IMR-90 (cell line): Measurements from ENCODE around the gene ARHGAP15. TPM values are rescaled to one million over a fixed set of nuclear protein-coding genes. Genes with fewer than 3 reads are reported as not detected.

Source experiments
- ATAC-seq: fragments of 200-7000 bp; cut with Tn5 transposase; 2 replicates; pipeline ENCODE4 v1.9.1; 2020; ENCODE audit warnings: low read depth, mild to moderate bottlenecking, moderate library complexity
- BruUV-seq: library from RNA; stranded (reverse); fragments of 400-500 nt; replicated peaks from 2 replicates; lab custom pipeline; 2021; lab: Mats Ljungman, UMichigan
- CTCF ChIA-PET: fragments of 300-600 bp; formaldehyde crosslinking; extraction: SDS; loops from one replicate; lab custom pipeline; 2021; ENCODE audit warnings: antibody characterized with exemption; lab: Yijun Ruan, JAX
- POLR2A ChIA-PET: fragments of 300-600 bp; sonication (Branson Sonifier 250); formaldehyde crosslinking; loops from one replicate; lab custom pipeline; 2022; ENCODE audit warnings: antibody characterized with exemption; ENCODE audit not compliant: unreplicated experiment; lab: Charles Lee
- DNase-seq: peaks from one replicate; pipeline ENCODE4 v3.0.0; 2013
- H2AFZ ChIP-seq: replicated peaks from 2 replicates; pipeline ENCODE3; 2013; ENCODE audit warnings: low read length, mild to moderate bottlenecking; ENCODE audit not compliant: poor library complexity
- H2AK5ac ChIP-seq: 2 replicates; pipeline ENCODE4 v1.6.1; 2013; ENCODE audit warnings: low read depth, low read length, inconsistent platforms
- H2AK9ac ChIP-seq: replicated peaks from 2 replicates; pipeline ENCODE3; 2013; ENCODE audit warnings: mild to moderate bottlenecking, low read depth, low read length, moderate library complexity; ENCODE audit not compliant: poor library complexity
- H2BK120ac ChIP-seq: 2 replicates; pipeline ENCODE4 v1.6.1; 2013; ENCODE audit warnings: low read depth, low read length, inconsistent platforms
- H2BK15ac ChIP-seq: 3 replicates; pipeline ENCODE4 v1.6.1; 2013; ENCODE audit warnings: low read depth, low read length, inconsistent platforms
- H2BK20ac ChIP-seq: 2 replicates; pipeline ENCODE4 v1.6.1; 2013; ENCODE audit warnings: low read depth, mild to moderate bottlenecking, inconsistent platforms, low read length, moderate library complexity
- H2BK5ac ChIP-seq: 2 replicates; pipeline ENCODE4 v1.6.1; 2013; ENCODE audit warnings: mild to moderate bottlenecking, low read depth, low read length, inconsistent platforms; ENCODE audit not compliant: poor library complexity, severe bottlenecking
- H3K14ac ChIP-seq: replicated peaks from 2 replicates; pipeline ENCODE4 v1.6.1; 2013; ENCODE audit warnings: low read depth, low read length, inconsistent platforms
- H3K18ac ChIP-seq: 2 replicates; pipeline ENCODE4 v1.6.1; 2013; ENCODE audit warnings: low read depth, low read length, control low read depth
- H3K23ac ChIP-seq: 2 replicates; pipeline ENCODE4 v1.6.1; 2013; ENCODE audit warnings: low read depth, low read length, inconsistent platforms
- H3K27ac ChIP-seq: 2 replicates; pipeline ENCODE4 v1.5.1; 2013; ENCODE audit warnings: mild to moderate bottlenecking, control low read depth, low read length; ENCODE audit not compliant: insufficient read depth
- H3K27me3 ChIP-seq: 2 replicates; pipeline ENCODE4 v1.6.1; 2013; ENCODE audit warnings: low read length; ENCODE audit not compliant: control insufficient read depth, insufficient read depth
- H3K36me3 ChIP-seq: 2 replicates; pipeline ENCODE4 v1.6.1; 2013; ENCODE audit warnings: low read length, mixed read lengths; ENCODE audit not compliant: control insufficient read depth, insufficient read depth
- H3K4ac ChIP-seq: 2 replicates; pipeline ENCODE4 v1.6.1; 2013; ENCODE audit warnings: low read depth, low read length, inconsistent platforms
- H3K4me1 ChIP-seq: 2 replicates; pipeline ENCODE4 v1.6.1; 2013; ENCODE audit warnings: low read length, mixed read lengths; ENCODE audit not compliant: control insufficient read depth, insufficient read depth
- H3K4me2 ChIP-seq: 2 replicates; pipeline ENCODE4 v1.6.1; 2013; ENCODE audit warnings: low read depth, mild to moderate bottlenecking, control low read depth, low read length, moderate library complexity
- H3K4me3 ChIP-seq: 2 replicates; pipeline ENCODE4 v1.5.1; 2013; ENCODE audit warnings: low read depth, mild to moderate bottlenecking, control low read depth, low read length, moderate library complexity; ENCODE audit not compliant: insufficient read depth
- H3K56ac ChIP-seq: 2 replicates; pipeline ENCODE4 v1.6.1; 2013; ENCODE audit warnings: low read length, inconsistent platforms; ENCODE audit not compliant: insufficient read depth; ENCODE audit errors: extremely low read depth
- H3K79me1 ChIP-seq, 2 experiments: 2 replicates each; pipeline ENCODE4 v1.6.1; 2013; ENCODE audit warnings: low read length in 2 of 2, inconsistent platforms in 1 of 2, low read depth in 1 of 2
- H3K9ac ChIP-seq: 2 replicates; pipeline ENCODE4 v1.6.1; 2013; ENCODE audit warnings: low read depth, low read length, control low read depth
- H3K9me1 ChIP-seq: 2 replicates; pipeline ENCODE4 v1.6.1; 2013; ENCODE audit warnings: low read length, inconsistent platforms; ENCODE audit not compliant: insufficient read depth
- H3K9me3 ChIP-seq: 2 replicates; pipeline ENCODE4 v1.6.1; 2013; ENCODE audit warnings: low read length; ENCODE audit not compliant: control insufficient read depth, insufficient read depth
- H4K20me1 ChIP-seq: 2 replicates; pipeline ENCODE4 v1.6.1; 2013; ENCODE audit warnings: low read length, inconsistent platforms; ENCODE audit not compliant: insufficient read depth
- H4K5ac ChIP-seq: 2 replicates; pipeline ENCODE4 v1.6.1; 2013; ENCODE audit warnings: mild to moderate bottlenecking, low read depth, low read length, control low read depth
- H4K8ac ChIP-seq, 2 experiments: 2 replicates each; pipeline ENCODE4 v1.6.1; 2013; ENCODE audit warnings: low read depth in 2 of 2, low read length in 2 of 2, control low read depth in 1 of 2, inconsistent platforms in 1 of 2
- H4K91ac ChIP-seq: 2 replicates; pipeline ENCODE4 v1.6.1; 2013; ENCODE audit warnings: low read depth, low read length, inconsistent platforms; ENCODE audit not compliant: insufficient read depth
- BHLHE40 ChIP-seq: fragments of 150-350 bp; IDR thresholded peaks from 2 replicates; pipeline ENCODE4 v1.6.1; 2016; ENCODE audit warnings: mild to moderate bottlenecking, low read depth, low read length
- CEBPB ChIP-seq: IDR thresholded peaks from 2 replicates; pipeline ENCODE4 v1.6.1; 2012; ENCODE audit warnings: low read depth, low read length, improper control_type of control experiment
- CHD1 ChIP-seq: IDR thresholded peaks from 2 replicates; pipeline ENCODE4 v1.6.1; 2012; ENCODE audit warnings: low read depth, low read length, improper control_type of control experiment
- FOS ChIP-seq: fragments of 150-350 bp; IDR thresholded peaks from 2 replicates; pipeline ENCODE4 v1.6.1; 2016; ENCODE audit warnings: low read depth, low read length
- MAFK ChIP-seq: IDR thresholded peaks from 2 replicates; pipeline ENCODE4 v1.6.1; 2012; ENCODE audit warnings: low read depth, low read length, improper control_type of control experiment
- MAZ ChIP-seq: IDR thresholded peaks from 2 replicates; pipeline ENCODE4 v1.6.1; 2012; ENCODE audit warnings: low read depth, mild to moderate bottlenecking, low read length, improper control_type of control experiment, moderate library complexity, borderline replicate concordance
- MXI1 ChIP-seq: IDR thresholded peaks from 2 replicates; pipeline ENCODE4 v1.6.1; 2012; ENCODE audit warnings: low read depth, mild to moderate bottlenecking, low read length, moderate library complexity, borderline replicate concordance
- NFE2L2 ChIP-seq: fragments of 150-350 bp; IDR thresholded peaks from 2 replicates; pipeline ENCODE4 v1.6.1; 2016; ENCODE audit warnings: low read depth, mild to moderate bottlenecking, low read length
- POLR2A ChIP-seq: IDR thresholded peaks from 2 replicates; pipeline ENCODE4 v1.6.1; 2012; ENCODE audit warnings: mild to moderate bottlenecking, low read depth, low read length
- RAD21 ChIP-seq: IDR thresholded peaks from 2 replicates; pipeline ENCODE4 v1.6.1; 2012; ENCODE audit warnings: low read length, improper control_type of control experiment
- RCOR1 ChIP-seq: IDR thresholded peaks from 2 replicates; pipeline ENCODE4 v1.6.1; 2012; ENCODE audit warnings: mild to moderate bottlenecking, low read length, improper control_type of control experiment; ENCODE audit not compliant: insufficient replicate concordance
- RFX5 ChIP-seq: IDR thresholded peaks from 2 replicates; pipeline ENCODE4 v1.8.0; 2012; ENCODE audit warnings: low read depth, mild to moderate bottlenecking, low read length, moderate library complexity
- SMC3 ChIP-seq: fragments of 150-350 bp; IDR thresholded peaks from 2 replicates; pipeline ENCODE4 v1.6.1; 2016; ENCODE audit warnings: low read depth, mild to moderate bottlenecking, antibody characterized with exemption, low read length, moderate library complexity
- WGBS, 2 experiments: methylation state at CpG; one replicate each; pipeline versions ENCODE4 v1.1.5 to v1.1.7; 2013; ENCODE audit warnings: missing lambda C conversion rate in 2 of 2; ENCODE audit not compliant: insufficient read length in 1 of 2; ENCODE audit errors: extremely low coverage in 2 of 2; 5-methylcytosine and 5-hydroxymethylcytosine counted together
- dilution Hi-C: fragments of 300-500 bp; cut with HindIII; formaldehyde crosslinking; loops from one replicate; pipeline ENCODE4 v1.14.3; 2018; ENCODE audit warnings: low sequenced_read_pairs; ENCODE audit not compliant: unreplicated experiment
- in situ Hi-C: fragments of 300-500 bp; cut with MboI; formaldehyde crosslinking; loops from 3 replicates; pipeline ENCODE4 v1.14.3; 2019; ENCODE audit warnings: low sequenced_read_pairs, inconsistent platforms, mixed read lengths
- intact Hi-C: fragments of 100-400 bp; cut with micrococcal nuclease; formaldehyde crosslinking; loops from 2 replicates; pipeline ENCODE4 v1.10.0; 2022
- polyA plus RNA-seq, 3 experiments: library from polyadenylated mRNA; depleted of rRNA; stranded (reverse); fragments of >200 nt; gene quantifications; 2 replicates each; pipeline ENCODE4 v1.2.3, GENCODE V29; 2012; ENCODE audit warnings: low replicate concordance in 1 of 3
- total RNA-seq: library from RNA; depleted of rRNA; stranded (reverse); fragments of >200 nt; gene quantifications from 2 replicates; pipeline ENCODE4 v1.2.3, GENCODE V29; 2012
- TF ChIP-seq, protein P1 (sequence below): fragments of 150-350 bp; IDR thresholded peaks from 2 replicates; pipeline ENCODE4 v1.6.1; 2017; ENCODE audit warnings: mild to moderate bottlenecking, antibody characterized with exemption, low read length, low read depth
- TF ChIP-seq, protein P2 (sequence below): fragments of 150-350 bp; IDR thresholded peaks from 2 replicates; pipeline ENCODE4 v1.6.1; 2016; ENCODE audit warnings: low read depth, mild to moderate bottlenecking, low read length, moderate library complexity, borderline replicate concordance
- TF ChIP-seq, protein P3 (sequence below): conservative IDR thresholded peaks from 2 replicates; pipeline ENCODE4 v1.5.1; 2012; ENCODE audit warnings: mild to moderate bottlenecking, low read depth, low read length, improper control_type of control experiment

The ARHGAP15 gene
- total and polyA plus RNA-seq, 2 of the 4 experiments (the other 2 are of a cell fraction): not detected

DNA sequence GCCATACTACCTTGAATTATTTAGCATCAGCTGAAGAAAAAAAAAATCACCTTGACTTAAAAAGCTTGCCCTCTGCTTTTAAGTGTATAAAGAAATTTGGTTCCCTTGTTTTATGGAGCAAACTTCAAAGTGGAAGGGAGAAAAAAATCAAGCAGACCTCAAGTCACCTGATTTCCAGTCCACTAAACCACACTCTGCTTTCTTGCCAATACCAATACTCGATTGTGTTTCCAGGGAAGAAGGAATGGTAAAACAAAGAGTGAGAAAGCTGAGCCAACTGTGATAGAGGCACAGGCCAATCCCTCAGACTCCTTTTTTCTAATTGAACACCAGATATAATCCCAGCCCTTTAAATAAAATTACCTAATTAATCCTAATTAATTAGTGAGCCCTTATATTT lies 587.3 kb downstream of the ARHGAP15 start:
- dilution Hi-C loops: no loop called here
- DNase-seq: no peak
- TF ChIP-seq SMC3: no peak
- no peak for TF ChIP-seq CEBPB
- TF ChIP-seq MAZ: no peak
- TF ChIP-seq, protein P1, sequence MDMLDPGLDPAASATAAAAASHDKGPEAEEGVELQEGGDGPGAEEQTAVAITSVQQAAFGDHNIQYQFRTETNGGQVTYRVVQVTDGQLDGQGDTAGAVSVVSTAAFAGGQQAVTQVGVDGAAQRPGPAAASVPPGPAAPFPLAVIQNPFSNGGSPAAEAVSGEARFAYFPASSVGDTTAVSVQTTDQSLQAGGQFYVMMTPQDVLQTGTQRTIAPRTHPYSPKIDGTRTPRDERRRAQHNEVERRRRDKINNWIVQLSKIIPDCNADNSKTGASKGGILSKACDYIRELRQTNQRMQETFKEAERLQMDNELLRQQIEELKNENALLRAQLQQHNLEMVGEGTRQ: no peak
- no peak for TF ChIP-seq BHLHE40
- no peak for TF ChIP-seq MXI1
- TF ChIP-seq, protein P2, sequence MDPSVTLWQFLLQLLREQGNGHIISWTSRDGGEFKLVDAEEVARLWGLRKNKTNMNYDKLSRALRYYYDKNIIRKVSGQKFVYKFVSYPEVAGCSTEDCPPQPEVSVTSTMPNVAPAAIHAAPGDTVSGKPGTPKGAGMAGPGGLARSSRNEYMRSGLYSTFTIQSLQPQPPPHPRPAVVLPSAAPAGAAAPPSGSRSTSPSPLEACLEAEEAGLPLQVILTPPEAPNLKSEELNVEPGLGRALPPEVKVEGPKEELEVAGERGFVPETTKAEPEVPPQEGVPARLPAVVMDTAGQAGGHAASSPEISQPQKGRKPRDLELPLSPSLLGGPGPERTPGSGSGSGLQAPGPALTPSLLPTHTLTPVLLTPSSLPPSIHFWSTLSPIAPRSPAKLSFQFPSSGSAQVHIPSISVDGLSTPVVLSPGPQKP: no peak
- TF ChIP-seq POLR2A: no peak
- TF ChIP-seq RCOR1: no peak
- TF ChIP-seq FOS: no peak
- TF ChIP-seq NFE2L2: no peak
- TF ChIP-seq CHD1: no peak
- TF ChIP-seq RAD21: no peak
- TF ChIP-seq, protein P3, sequence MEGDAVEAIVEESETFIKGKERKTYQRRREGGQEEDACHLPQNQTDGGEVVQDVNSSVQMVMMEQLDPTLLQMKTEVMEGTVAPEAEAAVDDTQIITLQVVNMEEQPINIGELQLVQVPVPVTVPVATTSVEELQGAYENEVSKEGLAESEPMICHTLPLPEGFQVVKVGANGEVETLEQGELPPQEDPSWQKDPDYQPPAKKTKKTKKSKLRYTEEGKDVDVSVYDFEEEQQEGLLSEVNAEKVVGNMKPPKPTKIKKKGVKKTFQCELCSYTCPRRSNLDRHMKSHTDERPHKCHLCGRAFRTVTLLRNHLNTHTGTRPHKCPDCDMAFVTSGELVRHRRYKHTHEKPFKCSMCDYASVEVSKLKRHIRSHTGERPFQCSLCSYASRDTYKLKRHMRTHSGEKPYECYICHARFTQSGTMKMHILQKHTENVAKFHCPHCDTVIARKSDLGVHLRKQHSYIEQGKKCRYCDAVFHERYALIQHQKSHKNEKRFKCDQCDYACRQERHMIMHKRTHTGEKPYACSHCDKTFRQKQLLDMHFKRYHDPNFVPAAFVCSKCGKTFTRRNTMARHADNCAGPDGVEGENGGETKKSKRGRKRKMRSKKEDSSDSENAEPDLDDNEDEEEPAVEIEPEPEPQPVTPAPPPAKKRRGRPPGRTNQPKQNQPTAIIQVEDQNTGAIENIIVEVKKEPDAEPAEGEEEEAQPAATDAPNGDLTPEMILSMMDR: no peak
- TF ChIP-seq MAFK: no peak
- no peak for TF ChIP-seq RFX5

More for the DNA sequence above, 587.3 kb downstream of the ARHGAP15 start:
- no TSS peak for BruUV-seq
- in situ Hi-C loops: no loop called here
- Histone ChIP-seq H2BK120ac (no peak overlapping the region; the same call in 1 of the 2 replicates), H3K36me3 (no peaks in the 10 kb centered on the region), H4K5ac (no peak overlapping the region), H3K27ac (no peak overlapping the region), H3K79me1 (no peaks in the 10 kb centered on the region), H4K91ac (no peak overlapping the region), H3K56ac (no peak overlapping the region), H4K8ac (no peak overlapping the region; a peak in 1 of 4 replicates), H3K4me1 (peaks cover 4% of the 10 kb centered on the region; the same call in 1 of the 2 replicates), H2AK5ac (no peak overlapping the region), H3K4me3 (no peak overlapping the region), H3K9ac (no peak overlapping the region), H2AK9ac (no peak overlapping the region), H2BK5ac (no peak overlapping the region), H2AFZ (no peak overlapping the region), H3K4ac (no peak overlapping the region), H3K23ac (0 out of 2 replicates have a peak overlapping the region, but pooled peaks have one; percentile 7), H3K9me3 (peaks cover 4% of the 10 kb centered on the region), H2BK20ac (0 out of 2 replicates have a peak overlapping the region, but pooled peaks have one; percentile 43), H3K27me3 (no peaks in the 10 kb centered on the region), H3K4me2 (no peak overlapping the region), H3K18ac (no peak overlapping the region), H3K14ac (no peak overlapping the region), H3K9me1 (no peaks in the 10 kb centered on the region), H4K20me1 (no peaks in the 10 kb centered on the region), H2BK15ac (no peak overlapping the region)
- intact Hi-C loops: no loop called here
- CTCF ChIA-PET: interaction anchor here (0.6 kb wide), 1 partner anchor 365 kb away, joined by 3 read pairs; no protein-coding TSS in a partner anchor
- POLR2A ChIA-PET: no interaction called here
- no peak for ATAC-seq
- WGBS, 2 experiments: no CpG with 5 or more reads among the region's 1 CpG
